Lung (tissue), 12 donors: ENCODE measurements around the gene AGBL4. TPM values are rescaled to one million over a fixed set of nuclear protein-coding genes. Genes with fewer than 3 reads are reported as not detected.

Source experiments
- ATAC-seq: fragments of 200-7000 bp; cut with Tn5 transposase; one replicate; pipeline ENCODE4 v1.9.1; 2020; ENCODE audit warnings: moderate number of reproducible peaks; ENCODE audit not compliant: insufficient read depth, low FRiP score
- DNase-seq, 3 donors: peaks; one replicate each; pipeline ENCODE4 v3.0.0-alpha.2; 2013 to 2017
- H3K27ac ChIP-seq, 2 donors: one replicate each; pipeline ENCODE4 v1.5.1; 2013; ENCODE audit warnings: mild to moderate bottlenecking in 2 of 2, moderate library complexity in 2 of 2, control low read depth in 1 of 2, inconsistent platforms in 1 of 2, low read depth in 1 of 2, low read length in 1 of 2
- H3K27me3 ChIP-seq, 3 donors: one replicate each; pipeline ENCODE4 v1.5.1; 2013; ENCODE audit warnings: low read length in 2 of 3; ENCODE audit not compliant: control insufficient read depth in 3 of 3, insufficient read depth in 3 of 3
- H3K36me3 ChIP-seq, 4 donors: one replicate each; pipeline ENCODE4 v1.5.1; 2013; ENCODE audit warnings: low read length in 4 of 4, mild to moderate bottlenecking in 1 of 4, moderate library complexity in 1 of 4; ENCODE audit not compliant: control insufficient read depth in 4 of 4, insufficient read depth in 4 of 4
- H3K4me1 ChIP-seq, 5 donors: one replicate each; pipeline ENCODE4 v1.5.1; 2013; ENCODE audit warnings: low read length in 5 of 5, mild to moderate bottlenecking in 2 of 5, moderate library complexity in 1 of 5; ENCODE audit not compliant: control insufficient read depth in 5 of 5, insufficient read depth in 5 of 5
- H3K4me3 ChIP-seq: one replicate; pipeline ENCODE4 v1.5.1; 2013; ENCODE audit warnings: mild to moderate bottlenecking, control low read depth, moderate library complexity
- H3K9ac ChIP-seq, 2 donors: one replicate each; pipeline ENCODE4 v1.5.1; 2013; ENCODE audit warnings: low read length in 2 of 2, control low read depth in 1 of 2; ENCODE audit not compliant: insufficient read depth in 1 of 2
- H3K9me3 ChIP-seq, 4 donors: one replicate each; pipeline ENCODE4 v1.5.1; 2013; ENCODE audit warnings: low read length in 3 of 4, mild to moderate bottlenecking in 1 of 4, moderate library complexity in 1 of 4; ENCODE audit not compliant: control insufficient read depth in 4 of 4, insufficient read depth in 3 of 4
- WGBS, 2 donors: extraction: QIAGEN DNeasy Blood & Tissue Kit; methylation state at CpG; one replicate each; pipeline ENCODE4 v1.1.7; 2013; 5-methylcytosine and 5-hydroxymethylcytosine counted together
- polyA plus RNA-seq, 2 donors: library from polyadenylated mRNA; stranded (reverse); fragments of 200-250 nt; gene quantifications; one replicate each; pipeline ENCODE4 v1.2.1, GENCODE V29; 2013
- total RNA-seq, 2 donors: library from RNA; depleted of rRNA in 1 of 2; stranded (reverse); fragments of >200 nt in 1 of 2; gene quantifications; one replicate each; pipeline ENCODE4 v1.2.1, GENCODE V29; 2014 to 2021
- TF ChIP-seq, protein P1 (sequence below): IDR thresholded peaks from 2 replicates; pipeline ENCODE4 v1.5.1; 2012; ENCODE audit warnings: mild to moderate bottlenecking; ENCODE audit errors: control extremely low read depth, extremely low read depth
- donor health status: control.
- donor health status: control.
- donor health status: Bipolar disorder and iron deficiency.
- donor health status: healthy.
- donor health status: DM: yes; HTN: yes; CAD: no.

The AGBL4 gene
- total and polyA plus RNA-seq, 4 donors = 0.24 to 7.5 (median 2.6) TPM

DNA sequence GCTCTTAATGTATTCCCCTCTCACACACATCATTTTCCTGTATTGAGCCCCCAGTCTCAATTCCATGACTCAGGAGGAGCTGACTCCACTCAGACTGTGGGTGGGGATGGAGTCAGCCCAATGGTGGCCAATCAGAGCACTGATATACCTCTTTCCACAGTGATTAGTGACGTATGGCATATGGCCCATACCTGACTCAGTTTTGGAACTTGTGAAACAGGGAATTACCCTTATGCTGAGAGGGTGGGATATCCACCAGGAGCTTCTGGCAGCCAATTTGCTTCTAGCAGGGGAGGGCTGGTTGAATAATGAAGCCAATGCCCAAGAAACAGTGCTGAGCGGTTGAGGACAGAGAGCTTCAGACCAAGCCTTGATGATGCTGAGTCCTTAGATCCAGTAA is 1465.4 kb downstream of the AGBL4 start:
- Histone ChIP-seq H3K27ac (no peak overlapping the region), H3K4me1 (peaks cover 0 to 2% (median 0%) of the 10 kb centered on the region in 5 donors), H3K4me3 (no peak overlapping the region), H3K27me3 (no peaks in the 10 kb centered on the region), H3K36me3 (no peaks in the 10 kb centered on the region), H3K9ac (no peak overlapping the region), H3K9me3 (no peaks in the 10 kb centered on the region)
- 89 to 97% methylated on average over 2 of the region's 2 CpGs for WGBS, 2 donors
- DNase-seq (no peak), ATAC-seq (no peak)
- TF ChIP-seq, protein P1, sequence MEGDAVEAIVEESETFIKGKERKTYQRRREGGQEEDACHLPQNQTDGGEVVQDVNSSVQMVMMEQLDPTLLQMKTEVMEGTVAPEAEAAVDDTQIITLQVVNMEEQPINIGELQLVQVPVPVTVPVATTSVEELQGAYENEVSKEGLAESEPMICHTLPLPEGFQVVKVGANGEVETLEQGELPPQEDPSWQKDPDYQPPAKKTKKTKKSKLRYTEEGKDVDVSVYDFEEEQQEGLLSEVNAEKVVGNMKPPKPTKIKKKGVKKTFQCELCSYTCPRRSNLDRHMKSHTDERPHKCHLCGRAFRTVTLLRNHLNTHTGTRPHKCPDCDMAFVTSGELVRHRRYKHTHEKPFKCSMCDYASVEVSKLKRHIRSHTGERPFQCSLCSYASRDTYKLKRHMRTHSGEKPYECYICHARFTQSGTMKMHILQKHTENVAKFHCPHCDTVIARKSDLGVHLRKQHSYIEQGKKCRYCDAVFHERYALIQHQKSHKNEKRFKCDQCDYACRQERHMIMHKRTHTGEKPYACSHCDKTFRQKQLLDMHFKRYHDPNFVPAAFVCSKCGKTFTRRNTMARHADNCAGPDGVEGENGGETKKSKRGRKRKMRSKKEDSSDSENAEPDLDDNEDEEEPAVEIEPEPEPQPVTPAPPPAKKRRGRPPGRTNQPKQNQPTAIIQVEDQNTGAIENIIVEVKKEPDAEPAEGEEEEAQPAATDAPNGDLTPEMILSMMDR = no peak

DNA sequence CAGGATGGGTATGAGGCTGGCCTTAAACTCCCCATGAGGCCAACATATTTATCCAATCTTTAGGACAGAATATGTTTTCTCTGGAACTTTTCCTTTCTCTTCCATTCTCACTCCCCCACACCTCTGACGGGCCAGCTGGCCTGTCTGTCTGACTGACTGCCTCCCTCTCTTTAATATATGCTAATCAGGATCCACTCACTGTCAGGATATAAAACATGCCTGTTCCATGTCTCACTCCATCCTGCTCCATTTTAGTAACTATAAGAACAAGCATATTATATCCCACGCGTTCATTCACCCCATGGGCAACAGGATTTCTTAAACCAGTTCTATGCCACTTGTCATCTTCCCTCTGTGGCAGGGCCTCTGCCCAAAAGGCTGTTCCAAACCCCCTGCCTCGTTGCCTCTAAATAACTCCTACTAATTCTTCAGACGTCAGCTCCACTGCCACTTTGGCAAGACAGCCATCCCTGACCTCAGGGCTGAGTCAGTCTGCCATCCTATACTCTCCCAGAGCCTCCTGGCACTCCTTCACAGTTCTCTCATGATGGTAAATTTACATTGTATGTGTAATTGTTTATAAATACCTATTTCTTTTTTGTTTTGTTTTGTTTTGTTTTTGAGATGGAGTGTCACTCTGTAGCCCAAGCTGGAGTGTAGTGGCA is 1467.4 kb downstream of the AGBL4 start:
- Histone ChIP-seq H3K4me1 (peaks cover 0 to 9% (median 2%) of the 10 kb centered on the region in 5 donors), H3K9ac (no peak overlapping the region), H3K9me3 (no peaks in the 10 kb centered on the region), H3K36me3 (no peaks in the 10 kb centered on the region), H3K4me3 (no peak overlapping the region), H3K27ac (no peak overlapping the region), H3K27me3 (no peaks in the 10 kb centered on the region)
- TF ChIP-seq, protein P1 = no peak
- DNase-seq (no peak), ATAC-seq (no peak)
- 81 to 88% methylated on average over 5 of the region's 5 CpGs for WGBS, 2 donors

DNA sequence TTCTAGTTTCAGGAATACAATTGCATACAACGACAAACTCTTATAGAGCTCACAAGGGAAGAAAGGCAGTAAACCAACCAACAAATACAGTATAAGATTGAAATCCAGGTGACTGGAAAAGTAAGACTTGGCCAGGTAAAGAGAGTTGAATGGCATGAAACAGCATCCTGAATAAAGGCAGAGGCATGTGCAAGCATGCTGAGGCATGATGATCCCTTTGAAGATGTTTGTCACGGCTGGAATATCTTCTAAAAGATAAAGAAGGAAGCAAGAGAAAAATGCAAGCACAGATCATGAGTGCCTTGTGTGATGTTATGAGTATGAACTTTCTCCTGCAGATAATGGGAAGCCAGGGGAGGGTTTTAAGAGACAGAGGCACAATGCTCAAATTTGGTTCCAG is 1468.5 kb downstream of the AGBL4 start:
- Histone ChIP-seq H3K9ac (no peak overlapping the region), H3K27ac (no peak overlapping the region), H3K27me3 (no peaks in the 10 kb centered on the region), H3K36me3 (no peaks in the 10 kb centered on the region), H3K4me1 (peaks cover 0 to 12% (median 2%) of the 10 kb centered on the region in 5 donors), H3K4me3 (no peak overlapping the region), H3K9me3 (no peaks in the 10 kb centered on the region)
- DNase-seq (no peak), ATAC-seq (no peak)
- TF ChIP-seq, protein P1 = no peak
- WGBS, 2 donors = 88 to 89% methylated on average over 2 of the region's 2 CpGs
